Measurements from ENCODE around the gene CARS1. TPM values are rescaled to one million over a fixed set of nuclear protein-coding genes. Genes with fewer than 3 reads are reported as not detected.

The CARS1 gene
- total RNA-seq, 1 donor from 2014 or later, result 53.4 TPM

DNA sequence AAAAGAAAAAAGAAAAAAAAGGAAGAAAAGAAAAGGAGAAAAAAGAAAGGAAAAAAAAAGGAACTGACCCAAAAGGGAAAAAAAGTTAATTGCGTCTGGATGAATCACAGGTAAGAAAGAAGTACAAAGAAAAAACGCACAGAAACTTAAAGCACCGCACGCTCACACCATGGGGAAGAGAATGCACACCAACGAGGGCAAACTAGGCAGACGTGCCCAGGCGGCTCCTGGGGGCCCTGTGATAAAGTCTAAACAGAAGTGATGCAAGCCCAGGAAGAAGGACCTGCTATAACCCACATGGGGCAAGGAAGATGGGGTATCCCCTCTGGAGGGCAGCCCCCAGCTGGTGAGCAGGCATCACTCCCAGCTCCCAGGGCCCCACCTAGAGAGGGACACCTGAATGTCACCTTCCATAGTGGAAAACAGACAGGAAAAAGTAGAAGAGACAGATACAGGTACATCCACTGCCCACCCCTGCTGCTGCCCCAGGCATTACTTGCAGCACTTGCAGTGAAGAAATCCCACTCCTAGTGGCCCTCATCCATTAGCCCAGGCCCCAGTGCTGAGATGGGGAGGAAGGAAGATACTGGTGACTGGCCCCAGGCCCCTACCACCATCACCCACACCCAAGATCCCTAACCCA is 94.0 kb downstream of the CARS1 start:
- DNase-seq (ENCODE audit: extremely low read depth, low read depth, low spot score), result no peak

DNA sequence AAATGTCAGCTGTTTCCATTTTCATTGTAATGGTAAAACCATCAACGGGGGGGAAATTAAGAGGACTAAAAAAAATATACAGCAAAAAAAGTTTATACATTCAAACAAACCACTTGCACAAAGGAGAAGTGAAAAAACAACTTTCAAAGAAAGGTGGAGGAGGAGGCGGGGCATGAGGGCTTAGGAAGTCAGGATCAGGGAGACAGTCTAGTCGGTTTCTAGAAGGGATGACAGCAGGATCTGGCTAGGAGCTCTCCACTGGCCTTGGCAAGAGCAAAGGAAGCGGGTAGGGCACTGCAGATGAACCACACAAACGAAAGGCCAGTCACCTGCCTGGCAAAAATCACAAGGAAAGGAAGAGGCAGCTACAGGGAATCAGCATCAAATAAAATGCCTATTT is 96.1 kb downstream of the CARS1 start:
- no peak for DNase-seq (ENCODE audit: extremely low read depth, low read depth, low spot score)

DNA sequence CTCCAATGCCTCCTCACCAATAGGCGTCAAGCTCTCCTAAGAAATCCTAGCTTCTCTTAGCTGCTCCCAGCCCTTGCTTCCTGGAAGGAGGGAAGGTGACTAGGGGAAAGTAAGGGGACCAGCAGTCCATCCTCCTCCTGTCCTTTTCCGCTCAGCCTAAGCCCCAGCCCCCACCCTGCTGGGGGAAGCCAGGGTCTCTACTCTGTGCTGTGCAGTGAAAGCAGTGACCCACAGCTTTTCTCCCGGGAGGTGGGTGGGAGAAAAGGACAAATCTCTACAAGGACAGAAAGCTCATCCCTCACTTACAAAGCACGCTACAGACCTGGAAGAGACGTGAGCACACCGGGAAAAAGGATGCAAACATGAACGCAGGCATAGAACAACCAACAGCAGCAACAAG is 97.1 kb downstream of the CARS1 start:
- no peak for DNase-seq (ENCODE audit: extremely low read depth, low read depth, low spot score)

DNA sequence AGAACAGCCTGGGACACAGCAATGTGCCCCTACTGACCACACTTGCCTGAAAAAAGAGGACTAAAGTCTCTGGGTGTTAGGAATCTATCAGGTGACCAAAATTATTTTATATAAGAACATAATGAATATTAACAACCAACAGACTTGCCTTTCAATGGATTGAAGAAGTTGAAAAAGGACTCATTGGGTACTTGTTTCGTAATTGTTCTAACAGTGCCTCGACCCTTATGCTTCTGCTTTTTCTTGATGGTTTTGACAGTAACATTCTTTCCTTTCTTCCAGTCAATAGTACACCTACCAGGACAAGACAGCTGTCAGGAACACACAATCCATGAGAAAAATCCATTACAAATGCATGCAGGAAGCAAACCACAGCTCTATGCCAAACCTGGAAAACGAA is 99.0 kb downstream of the CARS1 start:
- DNase-seq (ENCODE audit: extremely low read depth, low read depth, low spot score), result no peak

DNA sequence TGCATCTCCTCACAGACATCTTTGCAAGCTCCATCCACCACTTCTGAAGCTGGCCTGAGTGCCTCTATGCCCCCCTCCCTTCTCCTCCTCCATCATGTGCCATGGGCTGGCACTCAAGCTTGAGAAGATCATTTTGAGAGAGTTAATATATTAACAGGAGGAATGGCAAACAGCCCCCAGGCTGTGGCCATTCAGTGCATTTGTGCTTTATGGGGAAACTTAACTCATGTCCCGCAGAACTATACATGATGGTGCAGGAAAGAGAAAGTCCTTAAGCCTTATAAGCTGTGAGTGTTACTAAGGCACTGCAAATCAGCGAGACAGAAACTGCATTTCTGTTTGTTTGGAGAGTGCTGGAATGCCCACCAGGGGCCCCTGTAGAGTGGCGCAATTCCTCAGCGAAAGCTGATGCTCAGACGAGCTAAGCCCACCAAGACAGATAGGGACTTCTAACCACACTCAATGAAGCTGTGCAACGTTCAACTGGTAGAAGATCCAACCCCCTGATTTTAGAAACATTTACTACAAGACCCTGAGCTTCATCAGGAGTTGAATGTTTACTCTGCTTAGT is 101.2 kb downstream of the CARS1 start:
- DNase-seq (ENCODE audit: extremely low read depth, low read depth, low spot score), result no peak

DNA sequence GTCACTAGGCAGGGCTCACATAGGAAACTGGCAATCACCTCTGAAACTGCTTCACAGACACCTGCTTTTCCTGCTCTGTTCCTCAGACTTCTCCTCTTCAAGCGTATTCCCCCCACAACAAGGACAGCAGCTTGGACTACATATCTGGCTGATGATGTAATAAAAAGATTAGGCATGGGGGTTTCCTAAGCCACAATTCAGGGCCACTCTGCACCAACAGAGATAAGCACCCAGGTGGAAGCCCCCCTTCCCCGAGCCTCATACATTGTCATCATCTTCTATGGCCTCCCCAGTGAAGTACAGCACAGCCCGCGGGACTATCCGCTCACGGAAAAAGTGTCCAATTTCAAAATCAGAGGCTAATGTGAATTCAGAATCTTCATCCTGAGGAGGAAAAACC is 103.0 kb downstream of the CARS1 start:
- DNase-seq (ENCODE audit: extremely low read depth, low read depth, low spot score), result no peak

DNA sequence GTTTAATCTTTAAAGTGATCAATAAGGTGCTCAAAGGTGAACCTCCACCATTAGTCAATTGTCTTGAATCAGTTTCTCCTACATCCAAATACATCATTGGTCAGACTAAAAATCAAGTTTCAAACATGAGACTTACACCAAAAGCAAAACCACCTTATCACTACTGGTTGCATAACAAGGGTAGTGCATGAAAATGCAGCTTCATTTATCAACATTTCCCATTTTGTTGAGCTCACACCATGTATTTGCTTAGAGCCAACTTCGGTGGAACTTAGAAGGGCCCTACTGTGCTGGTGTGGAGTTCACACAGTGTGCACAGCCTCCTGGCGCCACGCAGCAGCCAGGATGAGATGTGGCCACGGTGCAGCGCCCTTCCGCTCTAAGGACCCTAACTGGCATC is 104.9 kb downstream of the CARS1 start:
- no peak for DNase-seq (ENCODE audit: extremely low read depth, low read depth, low spot score)

DNA sequence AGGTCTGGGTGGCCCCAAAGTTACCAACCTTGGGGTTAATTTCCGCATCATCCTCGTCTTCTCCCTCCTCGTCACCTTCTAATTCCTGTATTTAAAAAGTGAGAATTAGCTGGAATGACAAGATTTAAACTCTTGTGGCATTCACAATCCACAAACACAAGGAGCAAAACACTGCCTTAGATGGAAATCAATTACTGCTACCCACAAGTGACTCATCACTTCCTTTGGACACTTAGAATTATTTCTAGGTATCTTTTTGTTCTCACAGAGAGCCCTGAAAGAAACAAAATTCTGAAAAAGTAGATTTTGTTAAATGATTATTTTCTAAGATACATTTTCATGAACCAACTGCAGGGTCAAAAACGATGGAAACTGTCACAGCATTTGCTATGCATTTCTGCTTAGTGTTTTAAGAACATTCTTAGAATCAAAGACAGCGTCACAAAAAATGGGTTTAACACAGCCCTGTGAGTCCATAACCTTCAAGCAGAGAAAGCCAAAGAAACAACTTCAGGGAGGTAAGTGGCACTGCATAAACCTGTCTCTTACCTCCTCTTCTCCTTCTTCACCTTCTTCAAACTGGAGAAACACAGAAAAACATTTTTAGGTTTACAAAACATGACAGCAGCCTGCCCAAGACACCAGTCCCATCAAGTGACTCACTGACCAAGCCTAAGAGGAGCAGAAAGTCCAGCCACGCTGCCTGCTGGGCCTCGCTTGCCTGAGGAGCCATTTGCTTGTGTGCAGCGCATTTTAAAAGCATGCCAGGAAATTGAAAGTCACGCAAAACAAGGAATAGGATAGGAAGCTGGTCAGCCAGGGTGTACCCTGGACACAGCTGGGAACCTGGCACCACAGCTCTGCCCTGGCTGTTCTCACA is 105.8 kb downstream of the CARS1 start:
- DNase-seq (ENCODE audit: extremely low read depth, low read depth, low spot score), result peak; percentile 56

Other genes with a start within 250 kb of the CARS1 start
- gene CDKN1C, start 171.6 kb downstream of the CARS1 start, total RNA-seq, result 8.1 and 10.1 TPM in 2 replicates
- 67.4 and 95.4 TPM in 2 replicates for gene PHLDA2, start 128.0 kb downstream of the CARS1 start, total RNA-seq
- gene NAP1L4, start 65.1 kb downstream of the CARS1 start, total RNA-seq, result 137 and 163 TPM in 2 replicates
- gene OSBPL5, start 107.9 kb upstream of the CARS1 start, total RNA-seq, result 37.5 and 41.1 TPM in 2 replicates
- not detected in 2 replicates for gene MRGPRG, start 161.4 kb upstream of the CARS1 start, total RNA-seq
- not detected in 2 replicates for gene MRGPRE, start 175.0 kb upstream of the CARS1 start, total RNA-seq